ENCODE data around the gene MEDAG. TPM values are rescaled to one million over a fixed set of nuclear protein-coding genes. Genes with fewer than 3 reads are reported as not detected.

MEDAG gene
- total RNA-seq, 2 experiments from 2014 or later = not detected

GRCh38 chr13:30965380-30965779 lies 59.3 kb downstream of the MEDAG start:
- DNase-seq (no peak), ATAC-seq (no peak)
- ChIA-PET CTCF (interaction anchor here (1.1 kb wide), 1 partner anchor 100 kb away, joined by 3 read pairs; no protein-coding TSS in a partner anchor), POLR2A (no interaction called here)
- intact Hi-C loops (cut with micrococcal nuclease) = no loop called here
- H3K4me1 Mint-ChIP-seq (ENCODE audit: low read depth) = no peaks in the 10 kb centered on the region
- no peaks in the 10 kb centered on the region for H3K9me3 Mint-ChIP-seq
- H3K36me3 Mint-ChIP-seq (ENCODE audit: low read depth) = no peaks in the 10 kb centered on the region
- no peak for TF ChIP-seq CTCF (IDR thresholded peaks at IDR 0.05)
- H3K27ac Mint-ChIP-seq = no peak overlapping the region
- peaks cover 35% of the 10 kb centered on the region for H3K27me3 Mint-ChIP-seq
- no peak overlapping the region for H3K4me3 Mint-ChIP-seq

- H3K27me3 Mint-ChIP-seq = peaks cover 40% of the 10 kb centered on the region
- ATAC-seq (no peak), DNase-seq (no peak)
- H3K9me3 Mint-ChIP-seq = no peaks in the 10 kb centered on the region
- H3K36me3 Mint-ChIP-seq (ENCODE audit: low read depth) = no peaks in the 10 kb centered on the region
- POLR2A ChIA-PET = no interaction called here
- H3K27ac Mint-ChIP-seq = no peak overlapping the region
- H3K4me1 Mint-ChIP-seq (ENCODE audit: low read depth) = no peaks in the 10 kb centered on the region
- TF ChIP-seq CTCF (IDR thresholded peaks at IDR 0.05) = no peak
- CTCF ChIA-PET = interaction anchor here (1.1 kb wide), 1 partner anchor 100 kb away, joined by 3 read pairs; no protein-coding TSS in a partner anchor
- no peak overlapping the region for H3K4me3 Mint-ChIP-seq
- intact Hi-C loops (cut with micrococcal nuclease) = no loop called here
Measured at GRCh38 chr13:30966101-30966500, 60.0 kb downstream of the MEDAG start.

GRCh38 chr13:30968846-30969245 lies 62.8 kb downstream of the MEDAG start:
- POLR2A ChIA-PET = no interaction called here
- Mint-ChIP-seq H3K36me3 (ENCODE audit: low read depth) (no peaks in the 10 kb centered on the region), H3K9me3 (no peaks in the 10 kb centered on the region), H3K27ac (no peak overlapping the region), H3K4me1 (ENCODE audit: low read depth) (no peaks in the 10 kb centered on the region), H3K4me3 (no peak overlapping the region), H3K27me3 (peaks cover 35% of the 10 kb centered on the region)
- CTCF ChIA-PET = interaction anchor here (3.6 kb wide), 1 partner anchor 11 kb away, joined by 18 read pairs; no protein-coding TSS in a partner anchor
- ATAC-seq = no peak
- no peak for TF ChIP-seq CTCF (IDR thresholded peaks at IDR 0.05)
- DNase-seq = no peak
- intact Hi-C loops (cut with micrococcal nuclease) = no loop called here

- Mint-ChIP-seq H3K27ac (no peak overlapping the region), H3K4me1 (ENCODE audit: low read depth) (no peaks in the 10 kb centered on the region), H3K4me3 (no peak overlapping the region), H3K36me3 (ENCODE audit: low read depth) (no peaks in the 10 kb centered on the region), H3K9me3 (no peaks in the 10 kb centered on the region), H3K27me3 (peaks cover 28% of the 10 kb centered on the region)
- no peak for ATAC-seq
- CTCF ChIA-PET = interaction anchor here (1.6 to 3.6 kb wide), 2 partner anchors 8 to 10 kb away, joined by 3 to 18 read pairs; no protein-coding TSS in a partner anchor
- POLR2A ChIA-PET = no interaction called here
- no peak for DNase-seq
- TF ChIP-seq CTCF (IDR thresholded peaks at IDR 0.05) = no peak
- intact Hi-C loops (cut with micrococcal nuclease) = no loop called here
Measured at GRCh38 chr13:30971575-30971974, 65.5 kb downstream of the MEDAG start.

- Mint-ChIP-seq H3K9me3 (no peaks in the 10 kb centered on the region), H3K36me3 (ENCODE audit: low read depth) (no peaks in the 10 kb centered on the region), H3K27me3 (peaks cover 25% of the 10 kb centered on the region), H3K27ac (no peak overlapping the region), H3K4me3 (no peak overlapping the region), H3K4me1 (ENCODE audit: low read depth) (no peaks in the 10 kb centered on the region)
- intact Hi-C loops (cut with micrococcal nuclease) = no loop called here
- no peak for ATAC-seq
- TF ChIP-seq CTCF (IDR thresholded peaks at IDR 0.05) = no peak
- CTCF ChIA-PET = no interaction called here
- POLR2A ChIA-PET = interaction anchor here (0.6 kb wide), 1 partner anchor 66 kb away, joined by 4 read pairs; no protein-coding TSS in a partner anchor
- no peak for DNase-seq
Measured at GRCh38 chr13:30972888-30973377, 66.9 kb downstream of the MEDAG start.

Measured in activated CD8-positive, alpha-beta T cell treated with anti-CD3 and anti-CD28 coated beads for 36 hours (primary cell).